Measurements from ENCODE around the gene ADD1. TPM values are rescaled to one million over a fixed set of nuclear protein-coding genes. Genes with fewer than 3 reads are reported as not detected.

ADD1 gene
- total RNA-seq, 1 donor from 2014 or later = 283 TPM

GRCh38 chr4:2932321-2932950, 88.8 kb downstream of the ADD1 start:
- intact Hi-C loops (cut with micrococcal nuclease) = loop anchor here (5.0 to 10.0 kb wide), 2 partner anchors 465 to 518 kb away; partner anchors contain the start of genes CFAP99, RNF4 and ZFYVE28

- intact Hi-C loops (cut with micrococcal nuclease) = loop anchor here (5.0 to 10.0 kb wide), 2 partner anchors 466 to 518 kb away; partner anchors contain the start of genes CFAP99, RNF4 and ZFYVE28
Observed at GRCh38 chr4:2932951-2933565, 89.4 kb downstream of the ADD1 start.

- intact Hi-C loops (cut with micrococcal nuclease) = loop anchor here (1.0 to 10.0 kb wide), 7 partner anchors 30 to 519 kb away; partner anchors contain the start of genes CFAP99, FAM193A, GRK4 and NOP14
Observed at GRCh38 chr4:2933566-2934076, 90.0 kb downstream of the ADD1 start.

- intact Hi-C loops (cut with micrococcal nuclease) = loop anchor here (1.0 to 10.0 kb wide), 7 partner anchors 29 to 519 kb away; partner anchors contain the start of genes CFAP99, FAM193A, GRK4 and NOP14
Observed at GRCh38 chr4:2934077-2934812, 90.6 kb downstream of the ADD1 start.

GRCh38 chr4:2934813-2935761, 91.4 kb downstream of the ADD1 start:
- intact Hi-C loops (cut with micrococcal nuclease) = loop anchor here (1.0 to 10.0 kb wide), 8 partner anchors 28 to 520 kb away; partner anchors contain the start of genes CFAP99, FAM193A, GRK4 and NOP14

- intact Hi-C loops (cut with micrococcal nuclease) = loop anchor here (1.0 to 10.0 kb wide), 5 partner anchors 19 to 521 kb away; partner anchors contain the start of genes CFAP99, TNIP2 and ZFYVE28
Observed at GRCh38 chr4:2935762-2936743, 92.4 kb downstream of the ADD1 start.

- intact Hi-C loops (cut with micrococcal nuclease) = loop anchor here (2.0 to 10.0 kb wide), 2 partner anchors 18 to 522 kb away; partner anchors contain the start of genes CFAP99 and ZFYVE28
Observed at GRCh38 chr4:2936773-2937145, 93.1 kb downstream of the ADD1 start.

GRCh38 chr4:2937146-2937857, 93.7 kb downstream of the ADD1 start:
- intact Hi-C loops (cut with micrococcal nuclease) = loop anchor here (2.0 to 10.0 kb wide), 2 partner anchors 17 to 523 kb away; partner anchors contain the start of genes CFAP99 and ZFYVE28

GRCh38 chr4:2937986-2938385, 94.3 kb downstream of the ADD1 start:
- intact Hi-C loops (cut with micrococcal nuclease) = loop anchor here (2.0 to 10.0 kb wide), 2 partner anchors 17 to 523 kb away; partner anchors contain the start of genes CFAP99 and ZFYVE28

GRCh38 chr4:2938411-2938810, 94.8 kb downstream of the ADD1 start:
- intact Hi-C loops (cut with micrococcal nuclease) = loop anchor here (10.0 kb wide), 1 partner anchor 524 kb away; the partner anchor contains the start of genes CFAP99 and ZFYVE28

GRCh38 chr4:2938906-2939305, 95.3 kb downstream of the ADD1 start:
- intact Hi-C loops (cut with micrococcal nuclease) = loop anchor here (10.0 kb wide), 1 partner anchor 524 kb away; the partner anchor contains the start of genes CFAP99 and ZFYVE28

GRCh38 chr4:2939383-2940243, 96.0 kb downstream of the ADD1 start:
- intact Hi-C loops (cut with micrococcal nuclease) = loop anchor here (10.0 kb wide), 1 partner anchor 525 kb away; the partner anchor contains the start of genes CFAP99 and ZFYVE28

- intact Hi-C loops (cut with micrococcal nuclease) = no loop called here
Observed at GRCh38 chr4:2940267-2941137, 96.9 kb downstream of the ADD1 start.

GRCh38 chr4:2941138-2942036, 97.7 kb downstream of the ADD1 start:
- intact Hi-C loops (cut with micrococcal nuclease) = no loop called here

GRCh38 chr4:2942037-2942531, 98.4 kb downstream of the ADD1 start:
- intact Hi-C loops (cut with micrococcal nuclease) = no loop called here

Data from T-helper 1 cell treated with Interleukin-12 subunit alpha and Interleukin-12 subunit beta and Interleukin-4 antibody, amounts not matched to agents 30 ng/mL and 1 ng/mL, for 36 hours (primary cell).